Effector CD4-positive, alpha-beta T cell (primary cell): ENCODE data around the gene ANGPTL2.

Source experiments
- DNase-seq: peaks from one replicate; pipeline ENCODE4 v3.0.0-alpha.2; 2020

ANGPTL2 gene

DNA sequence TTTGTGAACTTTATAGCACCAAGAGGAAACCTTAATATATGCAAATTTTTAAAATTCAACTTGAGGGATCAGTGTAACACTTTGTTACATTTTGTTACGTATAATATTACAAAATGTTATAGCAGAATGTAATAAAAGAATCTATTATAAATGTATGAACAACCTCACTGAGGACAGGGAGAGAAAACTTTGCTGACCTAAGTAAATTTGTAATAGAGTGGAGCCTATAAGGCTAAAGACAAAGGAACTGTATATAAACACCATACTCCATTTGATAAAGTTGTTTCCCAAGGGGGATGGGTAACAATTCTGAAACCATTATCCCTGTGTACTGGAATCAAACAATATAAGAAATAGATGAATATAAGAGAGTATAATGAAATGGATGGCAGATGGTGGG, 77.3 kb downstream of the ANGPTL2 start:
- DNase-seq: no peak

- DNase-seq: no peak
Measured at GRCh38 chr9:127039492-127039891, 82.9 kb downstream of the ANGPTL2 start.

DNA sequence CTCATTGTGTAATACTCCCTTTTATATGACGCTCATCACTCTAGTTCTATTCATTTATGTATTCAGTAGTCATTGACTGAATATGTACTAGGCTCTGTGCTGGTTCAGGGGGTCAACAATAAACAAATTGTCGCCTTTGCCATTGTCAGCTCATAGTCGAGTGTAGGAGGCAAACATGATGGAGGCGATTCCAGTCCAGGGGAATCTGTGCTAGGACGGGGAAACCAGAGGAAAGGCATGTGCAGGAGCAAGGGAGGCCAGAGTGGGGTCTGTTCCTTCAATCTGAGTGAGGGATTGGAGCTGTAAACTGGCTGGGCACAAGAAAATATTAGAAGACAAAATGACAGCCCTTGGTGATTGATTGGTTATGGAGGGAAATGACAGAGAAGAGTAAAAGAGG, 83.9 kb downstream of the ANGPTL2 start:
- no peak for DNase-seq
